GM18511 (cell line): ENCODE measurements around the gene PCARE.

Experiments used
- ATAC-seq: cut with Tn5 transposase; IDR thresholded peaks from one replicate; pipeline ENCODE4 v1.9.1; 2021; ENCODE audit warnings: mild to moderate bottlenecking, moderate library complexity; ENCODE audit not compliant: unreplicated experiment

PCARE gene

GRCh38 chr2:29041161-29041660 is 33.1 kb downstream of the PCARE start:
- no peak for ATAC-seq

GRCh38 chr2:29040552-29040951 is 33.8 kb downstream of the PCARE start:
- no peak for ATAC-seq

- peak; percentile 75 for ATAC-seq
These were observed 34.4 kb downstream of the PCARE start for GRCh38 chr2:29039718-29040480.

GRCh38 chr2:29035016-29035745 is 39.1 kb downstream of the PCARE start:
- no peak for ATAC-seq

- no peak for ATAC-seq
These were observed 40.7 kb downstream of the PCARE start for GRCh38 chr2:29033656-29034055.

- no peak for ATAC-seq
These were observed 41.2 kb downstream of the PCARE start for GRCh38 chr2:29033172-29033571.

- ATAC-seq, result no peak
These were observed 42.1 kb downstream of the PCARE start for GRCh38 chr2:29032189-29032588.

GRCh38 chr2:29031046-29031445 is 43.3 kb downstream of the PCARE start:
- ATAC-seq, result no peak

- no peak for ATAC-seq
These were observed 48.6 kb downstream of the PCARE start for GRCh38 chr2:29025711-29026110.

- no peak for ATAC-seq
These were observed 49.4 kb downstream of the PCARE start for GRCh38 chr2:29024882-29025430.

- no peak for ATAC-seq
These were observed 51.1 kb downstream of the PCARE start for GRCh38 chr2:29023188-29023587.

GRCh38 chr2:29022679-29023078 is 51.6 kb downstream of the PCARE start:
- ATAC-seq, result no peak

- no peak for ATAC-seq
These were observed 52.4 kb downstream of the PCARE start for GRCh38 chr2:29021886-29022285.

- no peak for ATAC-seq
These were observed 56.4 kb downstream of the PCARE start for GRCh38 chr2:29017716-29018435.

- ATAC-seq, result no peak
These were observed 57.8 kb downstream of the PCARE start for GRCh38 chr2:29016504-29016903.

- no peak for ATAC-seq
These were observed 58.4 kb downstream of the PCARE start for GRCh38 chr2:29015701-29016470.

- ATAC-seq, result peak; percentile 62
These were observed 59.4 kb downstream of the PCARE start for GRCh38 chr2:29014811-29015421.

GRCh38 chr2:29014331-29014730 is 60.0 kb downstream of the PCARE start:
- ATAC-seq, result no peak

- ATAC-seq, result no peak
These were observed 61.1 kb downstream of the PCARE start for GRCh38 chr2:29013057-29013780.
